Fibroblast of skin of left quadriceps (primary cell): ENCODE results near the gene PLCH1.

ENCODE experiments used
- DNase-seq, 2 experiments: peaks; one replicate each; pipeline ENCODE4 v3.0.0-alpha.2; 2013; ENCODE audit warnings: low read depth in 2 of 2

PLCH1 gene

GRCh38 chr3:155334914-155335723 lies 409.8 kb downstream of the PLCH1 start:
- DNase-seq = no peak

GRCh38 chr3:155334215-155334913 lies 410.5 kb downstream of the PLCH1 start:
- DNase-seq = no peak

- DNase-seq = no peak
These were observed 412.2 kb downstream of the PLCH1 start for GRCh38 chr3:155332716-155333115.

GRCh38 chr3:155331078-155331477 lies 413.8 kb downstream of the PLCH1 start:
- DNase-seq = no peak

- no peak for DNase-seq
These were observed 414.5 kb downstream of the PLCH1 start for GRCh38 chr3:155330370-155330769.

- DNase-seq = no peak
These were observed 415.3 kb downstream of the PLCH1 start for GRCh38 chr3:155329513-155330048.

GRCh38 chr3:155327871-155328270 lies 417.0 kb downstream of the PLCH1 start:
- no peak for DNase-seq

GRCh38 chr3:155327430-155327829 lies 417.4 kb downstream of the PLCH1 start:
- no peak for DNase-seq

GRCh38 chr3:155326901-155327300 lies 418.0 kb downstream of the PLCH1 start:
- DNase-seq = no peak

- DNase-seq = no peak
These were observed 418.6 kb downstream of the PLCH1 start for GRCh38 chr3:155326244-155326643.
